ENCODE data around the gene CLDN10.
"Not testable (repeated sequence)": the region's sequence is repeated elsewhere in the genome, so short reads cannot be mapped to it uniquely, and the experiment has no call there.

Gene CLDN10, protein sequence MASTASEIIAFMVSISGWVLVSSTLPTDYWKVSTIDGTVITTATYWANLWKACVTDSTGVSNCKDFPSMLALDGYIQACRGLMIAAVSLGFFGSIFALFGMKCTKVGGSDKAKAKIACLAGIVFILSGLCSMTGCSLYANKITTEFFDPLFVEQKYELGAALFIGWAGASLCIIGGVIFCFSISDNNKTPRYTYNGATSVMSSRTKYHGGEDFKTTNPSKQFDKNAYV

DNA sequence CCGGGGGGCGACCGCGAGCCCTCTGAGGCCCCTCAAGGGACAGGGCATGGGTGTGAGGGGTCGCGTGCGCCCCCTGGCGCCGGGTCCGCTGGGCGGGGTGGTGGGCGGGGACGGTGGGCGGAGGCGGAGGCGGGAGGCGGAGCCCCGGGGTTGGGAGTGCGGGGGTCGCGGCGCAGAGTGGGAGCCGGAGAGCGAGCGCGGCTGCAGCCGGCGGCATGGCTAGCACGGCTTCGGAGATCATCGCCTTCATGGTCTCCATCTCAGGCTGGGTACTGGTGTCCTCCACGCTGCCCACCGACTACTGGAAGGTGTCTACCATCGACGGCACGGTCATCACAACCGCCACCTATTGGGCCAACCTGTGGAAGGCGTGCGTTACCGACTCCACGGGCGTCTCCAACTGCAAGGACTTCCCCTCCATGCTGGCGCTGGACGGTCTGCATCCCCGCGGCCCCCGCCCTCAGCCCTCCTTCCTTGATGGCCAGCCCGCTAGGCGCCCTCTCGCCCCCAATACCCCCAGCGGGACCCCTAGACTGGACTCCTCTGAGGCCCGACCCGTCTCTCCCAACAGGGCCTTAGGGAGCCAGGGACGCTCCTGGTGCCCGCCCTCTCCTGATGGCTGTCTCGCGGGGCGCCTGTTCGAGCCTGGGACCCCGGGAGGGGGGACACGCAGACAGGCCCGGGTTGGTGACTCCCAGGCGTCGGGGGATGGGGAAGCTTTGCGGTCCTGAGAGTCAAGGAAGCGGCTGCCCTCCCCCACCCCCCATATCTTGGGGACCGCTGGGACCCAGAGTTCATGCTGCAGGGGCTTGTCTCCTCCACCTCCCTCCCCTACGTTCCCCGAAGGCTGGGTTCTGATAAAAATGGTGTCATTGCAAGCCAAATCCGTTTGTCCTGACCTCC is at the start of gene CLDN10:
Gene CLDN10 (plus strand): TSS at position 182 of the 903 bp plus-strand sequence. CDS start 34 bp downstream, at position 216.
- DNase-seq = no peak

DNA sequence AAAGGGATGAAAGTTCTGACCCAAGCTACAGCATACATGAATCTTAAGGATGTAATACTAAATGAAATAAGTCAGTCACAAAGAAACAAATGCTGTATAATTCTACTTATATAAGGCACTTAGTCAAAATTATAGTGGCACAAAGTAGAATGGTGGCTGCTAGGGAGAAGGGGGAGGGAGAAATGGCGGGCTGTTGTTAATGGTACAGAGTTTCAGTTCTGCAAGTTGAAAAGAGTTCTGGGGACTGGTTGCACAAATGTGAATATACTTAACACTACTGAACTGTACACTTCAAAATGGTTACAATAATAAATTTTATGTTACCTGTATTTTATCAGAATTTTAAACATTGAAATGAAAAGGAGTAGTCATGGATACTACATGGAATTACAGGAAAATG is 48.9 kb upstream of the CLDN10 start:
- DNase-seq = no peak

DNA sequence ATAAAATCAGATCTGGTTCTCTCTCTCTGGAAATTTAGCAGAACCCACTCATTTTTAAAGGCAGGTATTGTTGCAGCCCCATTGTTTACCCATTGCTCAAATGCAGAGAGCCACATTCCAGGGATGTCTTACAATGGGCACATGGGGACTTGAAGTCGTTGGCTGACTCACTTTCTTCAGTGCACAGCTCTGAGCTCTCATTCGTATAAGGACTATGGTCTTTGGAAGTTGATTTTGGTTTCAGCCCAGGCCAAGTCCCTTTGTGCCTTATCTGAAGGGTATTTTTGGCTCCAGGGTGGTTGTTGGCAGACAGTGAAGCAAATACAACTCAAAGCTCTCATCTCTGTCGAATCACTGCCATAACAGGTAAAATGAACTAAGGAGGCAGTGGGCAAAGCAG is 47.3 kb upstream of the CLDN10 start:
- no peak for DNase-seq

DNA sequence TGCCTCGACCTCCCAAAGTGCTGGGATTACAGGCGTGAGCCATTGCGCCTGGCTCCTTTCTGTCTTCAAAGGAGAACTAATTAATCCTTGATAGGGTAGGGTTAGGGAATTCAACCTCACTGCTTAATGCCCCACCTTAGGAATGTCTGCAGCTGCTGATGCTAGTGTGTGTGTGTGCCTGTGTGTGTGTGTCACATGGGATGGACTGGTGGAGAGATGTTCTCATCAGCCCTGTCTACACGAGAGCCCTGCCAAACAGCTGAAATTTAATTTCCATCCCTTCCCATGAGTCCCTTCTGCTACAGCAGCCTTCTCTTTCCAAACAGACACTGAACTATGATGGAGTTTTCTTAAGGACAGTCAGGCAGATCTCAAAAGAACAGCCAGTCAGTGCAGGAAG is 46.5 kb upstream of the CLDN10 start:
- no peak for DNase-seq

DNA sequence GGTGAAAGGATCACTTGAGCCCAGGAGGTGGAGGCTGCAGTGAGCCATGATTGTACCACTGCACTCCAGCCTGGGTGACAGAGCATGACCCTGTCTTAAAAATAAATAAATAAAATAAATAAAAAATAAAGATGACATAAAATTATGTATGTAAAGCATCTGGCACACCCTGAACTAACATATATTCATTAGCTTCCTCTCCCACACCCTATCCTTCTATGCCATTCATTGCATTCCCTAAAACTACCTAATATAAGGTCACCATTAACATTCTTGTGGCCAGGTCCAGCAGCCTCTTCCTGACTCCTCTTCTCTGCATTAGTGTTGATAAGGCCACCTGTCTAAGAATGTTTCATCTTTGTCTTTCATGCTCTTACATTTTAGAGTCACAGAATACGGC is 44.5 kb upstream of the CLDN10 start:
- no peak for DNase-seq

DNA sequence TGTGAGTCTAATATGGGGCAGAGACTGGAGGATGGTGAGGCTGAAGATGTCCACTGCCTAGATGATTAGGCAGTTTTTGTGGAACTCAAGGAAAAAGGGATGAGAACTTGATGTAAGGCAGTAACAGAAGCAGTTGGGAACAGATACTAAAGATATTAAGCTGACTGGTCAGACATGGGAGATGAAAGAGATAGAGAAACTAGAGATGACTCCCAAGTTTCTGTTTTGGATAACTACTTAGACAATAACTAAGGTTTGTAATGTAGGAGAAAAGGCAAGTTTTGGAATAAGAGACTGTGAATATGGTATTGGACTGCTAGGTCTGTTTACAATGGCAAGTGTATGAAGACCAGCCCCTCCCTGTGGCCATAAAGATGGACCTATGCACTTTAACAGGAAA is 43.5 kb upstream of the CLDN10 start:
- DNase-seq = no peak

DNA sequence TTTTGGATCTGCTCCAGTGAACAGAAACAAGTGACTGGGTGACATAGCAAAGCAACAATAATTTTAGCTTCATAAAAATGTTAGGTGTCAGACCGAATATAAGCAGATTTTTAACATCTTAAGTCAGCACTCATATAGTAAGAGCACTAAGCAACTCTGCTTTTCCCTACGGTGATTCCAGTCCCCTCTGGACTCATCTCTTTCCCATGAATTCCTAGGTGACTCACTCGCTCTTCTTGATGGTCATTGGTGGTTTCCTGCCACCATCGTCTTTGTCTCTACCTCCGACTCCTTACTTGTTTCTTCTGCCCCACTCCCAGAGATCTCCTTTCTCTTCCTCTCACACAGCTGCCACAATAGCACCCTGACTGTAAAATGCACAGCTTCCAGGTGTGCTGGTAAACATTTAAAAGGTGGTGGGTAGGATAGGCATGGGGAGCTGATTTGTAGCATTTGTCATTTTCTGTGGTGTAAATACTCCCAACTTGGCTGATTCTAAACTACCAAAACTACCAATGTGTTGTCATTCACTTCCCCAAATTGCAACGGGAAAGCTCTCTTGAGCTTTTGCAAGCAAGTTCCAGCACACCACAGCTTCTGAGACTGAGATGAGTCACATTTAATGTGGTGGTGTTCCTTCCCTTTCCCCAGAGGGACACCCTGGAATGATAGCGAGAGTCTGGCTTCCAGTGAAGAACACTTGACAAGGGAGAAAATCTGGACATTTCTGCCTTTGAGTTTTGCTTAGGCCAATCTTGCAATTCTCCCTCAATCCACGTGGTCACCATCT is 42.8 kb upstream of the CLDN10 start:
- DNase-seq = no peak

DNA sequence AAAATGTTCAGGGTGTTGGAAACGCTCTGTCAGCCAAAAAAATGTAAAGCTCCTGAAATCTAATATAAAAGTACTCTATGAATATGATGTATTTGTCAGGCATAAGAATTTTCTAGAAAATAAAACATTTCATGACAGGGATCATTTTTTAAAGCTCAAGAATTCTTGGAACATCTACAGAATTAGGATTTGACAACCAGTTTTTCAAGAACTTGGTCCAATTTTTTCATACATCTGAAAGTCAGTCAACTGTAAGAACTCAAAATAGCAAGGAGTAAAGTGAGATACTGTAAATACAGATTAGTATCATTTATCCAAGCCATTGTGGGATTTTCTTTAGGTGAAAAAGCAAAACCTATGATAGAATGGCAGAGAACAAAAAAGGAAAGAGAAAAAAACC is 41.6 kb upstream of the CLDN10 start:
- DNase-seq = no peak

DNA sequence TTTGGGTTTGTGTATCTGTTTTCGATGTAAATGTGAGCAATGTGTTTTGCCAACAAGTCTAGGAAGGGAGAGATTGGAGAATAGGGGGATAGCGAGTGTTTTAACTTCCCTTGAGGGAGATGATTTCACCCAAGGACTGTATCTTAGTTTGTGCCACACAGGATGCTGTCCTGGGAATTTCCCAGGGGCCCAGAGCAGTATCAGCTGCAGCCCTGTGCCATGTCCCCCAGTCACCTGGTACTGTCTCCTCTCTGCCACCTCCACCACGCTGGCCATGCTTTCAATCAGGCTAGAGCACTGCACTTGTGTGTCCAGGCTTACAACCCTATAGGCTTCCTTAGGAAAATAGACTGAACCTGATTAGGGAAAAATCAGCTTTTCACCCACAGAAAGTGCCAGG is 40.1 kb upstream of the CLDN10 start:
- DNase-seq = no peak

DNA sequence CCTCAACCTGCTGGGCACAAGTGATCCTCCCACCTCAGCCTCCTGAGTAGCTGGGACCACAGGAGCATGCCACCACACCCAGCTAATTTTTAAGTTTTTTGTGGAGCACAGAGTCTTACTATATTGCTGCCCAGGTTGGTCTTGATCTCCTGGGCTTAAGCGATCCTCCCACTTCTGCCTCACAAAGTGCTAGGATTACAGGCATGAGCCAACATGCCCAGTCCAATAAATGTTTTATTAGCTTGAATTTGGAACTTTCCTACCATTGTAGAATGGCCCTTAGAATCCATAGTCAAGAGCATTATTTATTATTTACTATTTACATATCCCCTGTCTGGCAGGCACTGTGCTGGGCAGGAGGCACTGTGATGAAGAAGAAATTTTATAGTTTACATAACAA is 39.6 kb upstream of the CLDN10 start:
- DNase-seq = no peak

DNA sequence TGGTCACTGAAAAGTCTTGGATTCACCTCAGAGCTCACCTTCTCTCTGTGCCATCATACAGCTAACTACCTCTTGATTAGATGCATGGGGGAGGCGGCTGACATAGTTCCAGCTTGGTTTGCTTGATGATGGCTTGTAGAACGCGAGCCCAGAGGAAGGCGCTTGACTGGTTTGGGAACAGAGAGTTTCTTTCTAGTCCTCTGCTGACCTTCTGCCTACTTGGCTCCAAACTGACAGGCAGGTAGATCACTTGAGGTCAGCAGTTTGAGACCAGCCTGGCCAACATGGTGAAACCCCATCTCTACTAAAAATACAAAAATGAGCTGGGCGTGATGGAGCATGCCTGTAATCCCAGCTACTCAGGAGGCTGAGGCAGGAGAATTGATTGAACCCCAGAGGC is 36.9 kb upstream of the CLDN10 start:
- DNase-seq = not testable (repeated sequence)

DNA sequence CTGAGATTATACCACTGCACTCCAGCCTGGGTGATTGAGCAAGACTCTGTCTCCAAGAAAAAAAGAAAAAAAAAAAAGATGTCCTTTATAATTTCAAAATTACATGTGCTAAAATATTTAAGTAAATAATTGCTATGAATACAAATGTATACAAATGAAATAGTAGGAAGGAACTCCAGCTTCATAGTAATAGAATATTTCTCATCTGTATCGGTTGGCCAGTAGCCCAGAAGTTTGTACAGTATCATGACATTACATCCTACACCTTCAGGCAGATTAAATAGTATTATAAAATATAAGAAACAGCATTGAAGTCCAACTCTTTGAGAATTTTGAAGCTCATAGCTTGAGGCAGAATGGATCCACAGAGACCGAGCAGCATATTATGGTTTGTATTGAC is 36.5 kb upstream of the CLDN10 start:
- DNase-seq = no peak

DNA sequence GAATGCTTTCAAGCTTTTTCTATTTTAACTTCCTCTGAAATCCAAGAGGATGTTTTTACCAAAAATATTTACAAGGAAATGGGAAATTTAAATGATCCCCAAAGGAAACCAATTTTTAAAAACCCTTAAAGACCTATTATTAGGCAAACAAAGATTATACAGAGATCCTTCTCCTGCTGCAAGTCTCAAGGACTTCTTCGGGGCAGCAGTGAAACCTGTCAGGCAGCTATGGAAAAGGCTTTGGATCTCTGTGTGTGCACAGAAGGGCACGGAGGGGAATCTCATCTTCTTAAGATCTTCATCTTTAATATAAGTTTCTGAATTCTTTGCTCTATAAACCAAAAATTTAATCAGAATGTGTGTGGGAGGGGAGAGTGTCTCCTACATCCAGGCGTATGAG is 36.0 kb upstream of the CLDN10 start:
- no peak for DNase-seq

DNA sequence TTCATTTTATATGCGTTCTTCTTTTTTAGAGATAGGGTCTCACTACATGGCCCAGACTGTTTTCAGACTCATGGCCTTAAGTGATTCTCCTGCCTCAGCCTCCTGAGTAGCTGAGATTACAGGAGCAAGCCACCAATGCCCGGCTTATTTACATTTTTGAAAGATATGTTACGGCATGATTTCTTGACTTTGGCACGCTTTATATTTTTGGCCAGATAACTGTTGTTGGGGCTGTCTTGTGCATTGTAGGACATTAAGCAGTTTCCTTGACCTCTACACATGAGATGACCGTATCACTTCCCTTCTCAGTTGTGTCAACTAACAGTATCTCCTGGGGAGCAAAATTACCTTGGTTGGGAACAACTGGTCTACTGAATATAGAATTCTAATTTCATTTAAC is 28.9 kb upstream of the CLDN10 start:
- DNase-seq = no peak

DNA sequence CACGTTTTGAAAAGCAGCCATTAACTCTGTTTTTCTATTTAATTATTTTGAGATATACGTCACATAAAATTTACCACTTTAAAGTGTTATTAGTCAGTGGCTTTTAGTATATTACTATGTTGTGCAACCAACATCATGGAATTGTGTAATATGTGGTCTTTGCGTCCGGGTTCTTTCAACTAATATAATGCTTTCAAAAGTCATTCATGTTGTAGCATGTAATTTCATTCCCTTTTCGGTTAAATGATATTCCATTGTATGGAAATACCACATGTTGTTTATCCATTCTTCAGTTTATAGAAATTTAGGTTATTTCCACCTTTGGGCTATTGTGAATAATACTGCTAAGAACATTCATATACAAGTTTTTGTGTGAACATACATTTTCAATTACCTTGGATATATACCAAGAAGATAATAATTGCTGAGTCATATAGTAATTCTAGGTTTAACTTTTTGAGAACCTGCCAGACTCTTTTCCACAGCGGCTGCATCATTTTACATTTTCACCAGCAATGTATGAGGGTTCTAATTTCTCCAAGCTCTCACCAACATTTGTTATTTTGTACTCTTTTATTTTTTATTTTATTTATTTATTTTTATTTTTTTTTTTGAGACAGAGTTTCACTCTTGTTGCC is 28.1 kb upstream of the CLDN10 start:
- DNase-seq = no peak

DNA sequence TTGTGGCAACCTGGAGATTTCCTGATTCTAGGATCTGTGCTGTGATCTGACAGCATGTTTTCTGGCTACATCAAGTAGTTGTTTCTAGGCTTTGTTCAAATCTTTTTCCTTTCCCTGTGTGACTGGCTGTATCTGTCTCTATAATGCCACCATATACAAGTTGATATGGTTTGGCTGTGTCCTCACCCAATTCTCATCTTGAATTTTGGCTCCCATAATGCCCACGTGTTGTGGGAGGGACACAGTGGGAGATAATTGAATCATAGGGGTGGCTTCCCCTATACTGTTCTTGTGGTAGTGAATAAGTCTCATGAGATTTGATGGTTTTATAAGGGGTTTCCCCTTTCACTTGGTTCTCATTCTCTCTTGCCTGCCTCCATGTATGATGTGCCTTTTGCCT is 24.6 kb upstream of the CLDN10 start:
- no peak for DNase-seq

DNA sequence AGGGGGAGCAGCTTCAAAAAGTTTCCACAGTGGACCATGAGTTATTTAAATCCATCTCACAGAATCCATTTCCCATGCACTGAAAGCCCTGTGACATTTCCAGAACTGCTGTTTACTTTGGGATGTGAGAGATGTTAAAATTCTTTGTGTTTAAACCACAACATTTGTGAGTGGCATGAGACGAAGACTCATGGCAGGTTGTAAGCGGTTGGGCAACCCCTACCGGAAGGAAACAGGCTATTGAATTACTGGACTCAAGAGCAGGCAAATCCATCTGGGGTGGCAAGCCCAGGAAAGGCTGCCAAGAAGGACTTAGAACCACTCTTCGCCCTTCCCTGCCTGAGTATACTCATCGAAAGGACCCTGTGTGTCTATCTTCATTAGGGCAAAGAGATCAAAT is 22.3 kb upstream of the CLDN10 start:
- DNase-seq = no peak

DNA sequence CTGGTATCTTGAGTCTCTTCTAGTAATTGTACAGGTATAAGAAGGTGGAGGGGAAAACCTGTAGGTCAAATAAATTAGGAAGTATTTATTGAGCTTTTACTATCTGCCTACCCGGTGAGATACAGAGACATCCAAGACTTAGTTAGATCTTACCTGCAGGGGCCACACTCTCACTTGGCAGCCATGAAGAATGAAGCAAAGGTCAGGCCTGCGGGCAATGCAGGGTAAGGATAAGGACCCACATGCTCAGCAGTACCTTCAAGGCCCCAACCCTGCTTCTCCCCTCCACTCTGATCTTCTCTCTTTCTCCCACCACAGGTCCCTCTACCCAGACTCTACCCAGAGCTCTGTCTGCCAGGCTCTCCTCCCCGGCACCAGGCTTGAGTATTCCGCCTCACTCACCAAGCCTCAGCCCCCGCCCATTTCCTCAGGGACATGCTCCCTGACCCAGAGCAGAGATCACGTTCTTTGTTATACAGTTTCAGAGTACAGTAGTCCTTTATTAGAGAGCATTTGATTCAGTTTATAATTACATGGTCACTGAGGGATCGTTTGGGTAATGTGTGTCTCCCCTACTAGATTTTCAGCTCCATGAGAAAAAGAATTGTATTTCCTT is 18.9 kb upstream of the CLDN10 start:
- DNase-seq = no peak

DNA sequence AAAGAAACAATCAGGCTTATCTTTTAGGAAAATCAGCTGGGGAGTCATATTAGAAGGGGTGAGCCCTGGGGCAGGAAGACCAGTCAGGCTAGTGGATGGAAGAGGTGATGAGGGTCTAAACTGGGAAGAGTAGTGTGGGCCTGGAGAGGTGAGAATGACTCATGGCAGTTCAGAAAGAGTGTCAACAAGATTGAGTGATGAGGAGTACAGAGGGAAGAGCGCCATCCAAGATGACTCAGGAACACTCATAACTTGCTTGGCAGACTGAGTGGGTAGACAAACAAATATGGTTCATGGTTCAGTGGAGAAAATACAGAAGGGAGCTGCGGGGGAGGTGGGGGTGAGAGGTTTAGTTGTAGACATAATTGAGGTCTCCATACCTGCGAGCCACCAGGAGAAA is 17.3 kb upstream of the CLDN10 start:
- DNase-seq = no peak

DNA sequence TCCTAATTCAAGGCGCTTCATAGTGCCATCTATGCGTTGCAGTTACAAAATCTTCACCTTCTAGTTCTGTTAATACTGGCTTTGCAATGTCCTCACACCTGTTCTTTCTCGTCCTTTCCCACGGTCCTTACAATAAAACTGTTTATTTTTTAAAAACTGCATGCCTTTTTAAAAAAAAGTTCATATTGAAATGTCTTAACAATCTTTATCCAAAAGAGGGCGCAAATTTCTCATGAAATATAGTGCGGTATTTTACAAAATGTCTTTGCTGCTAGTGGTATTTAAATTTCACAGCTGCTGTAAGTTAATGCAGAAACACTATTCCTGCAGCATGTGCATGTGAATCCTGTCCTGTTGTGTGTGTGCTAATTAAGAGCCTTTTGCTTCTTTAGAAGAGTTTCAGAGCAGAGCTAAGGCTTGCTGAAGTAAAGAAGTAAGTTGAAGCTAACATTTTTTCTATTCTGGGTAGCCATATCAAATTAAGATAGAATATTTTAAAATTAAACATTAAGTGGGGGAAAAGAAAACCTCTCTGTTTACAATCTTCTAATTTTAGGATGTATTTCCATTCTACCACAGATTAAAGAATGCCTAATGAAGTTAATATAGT is 15.8 kb upstream of the CLDN10 start:
- no peak for DNase-seq

DNA sequence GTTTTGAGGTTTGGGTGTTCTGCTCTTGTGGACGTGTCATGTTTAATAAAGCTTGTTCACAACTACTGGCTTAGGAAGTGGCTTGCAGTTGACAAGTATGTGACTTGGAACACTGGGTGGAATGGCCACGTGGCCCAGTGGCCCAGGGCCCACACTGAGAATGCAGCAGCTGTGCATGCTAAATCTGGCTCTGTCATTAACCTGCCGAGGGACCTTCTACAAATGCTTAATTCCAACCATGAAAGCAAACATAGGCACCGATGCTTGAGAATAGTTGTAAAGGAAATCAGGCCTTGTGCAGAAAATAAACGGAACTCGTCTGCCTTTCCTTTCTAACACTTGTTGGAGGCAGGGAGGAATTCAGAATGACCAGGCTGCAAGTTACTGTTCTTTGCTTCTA is 11.6 kb upstream of the CLDN10 start:
- DNase-seq = no peak

DNA sequence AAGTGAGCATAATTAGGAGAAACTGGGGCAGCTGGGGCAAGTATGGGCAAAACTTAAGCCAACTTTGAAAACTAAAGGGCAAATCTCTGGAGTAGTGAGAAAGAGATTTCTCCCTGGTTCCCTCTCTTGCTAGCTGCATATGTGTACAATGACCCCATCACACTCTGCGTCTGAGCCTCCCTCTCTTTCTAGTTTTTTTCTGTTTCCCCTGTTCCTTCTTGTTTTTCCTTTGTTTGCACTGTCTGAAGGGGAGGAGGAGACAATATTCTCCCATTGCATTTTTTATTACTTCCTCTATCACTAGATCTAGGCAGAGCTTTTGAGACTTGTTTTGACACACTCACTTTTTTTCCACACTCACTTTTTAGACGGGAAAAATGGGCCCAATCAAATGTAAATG is 11.2 kb upstream of the CLDN10 start:
- no peak for DNase-seq

All from NCI-H2227 treated with DMSO at 0.1 percent for 48 hours (cell line).